ENCODE measurements around the gene CHI3L2.

The CHI3L2 gene

DNA sequence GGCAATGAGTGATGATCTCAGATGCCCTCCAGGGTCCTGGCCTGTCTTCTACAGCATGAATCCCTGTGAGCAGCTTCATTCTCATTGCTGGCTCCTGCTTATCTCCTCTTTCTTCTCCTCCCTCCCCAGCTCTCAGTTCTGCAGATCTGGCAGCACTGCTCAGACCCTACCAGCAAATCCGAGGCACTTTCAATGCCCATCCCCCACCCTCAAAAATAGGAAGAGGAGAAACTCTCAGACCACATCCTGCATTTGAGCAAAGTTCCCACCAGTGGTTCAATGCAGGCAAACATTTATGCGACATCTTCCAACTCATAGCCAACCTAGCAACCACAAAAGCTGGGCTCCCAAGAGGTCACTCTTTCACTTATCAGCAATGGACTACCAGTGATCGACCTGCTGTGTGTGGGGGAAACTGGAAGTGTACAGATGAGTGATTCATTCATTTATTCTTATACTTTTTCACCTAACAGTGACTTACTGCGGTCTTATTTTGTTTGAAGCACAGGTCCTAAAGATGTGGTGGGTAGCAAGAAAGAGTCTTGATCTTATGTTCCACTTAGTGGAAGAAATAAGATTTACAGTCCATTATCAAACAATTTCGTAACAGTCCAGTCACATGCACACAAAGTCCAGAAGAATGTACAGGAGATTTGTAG, 5.8 kb upstream of the CHI3L2 start:
- DNase-seq, result peak; percentile 73

DNA sequence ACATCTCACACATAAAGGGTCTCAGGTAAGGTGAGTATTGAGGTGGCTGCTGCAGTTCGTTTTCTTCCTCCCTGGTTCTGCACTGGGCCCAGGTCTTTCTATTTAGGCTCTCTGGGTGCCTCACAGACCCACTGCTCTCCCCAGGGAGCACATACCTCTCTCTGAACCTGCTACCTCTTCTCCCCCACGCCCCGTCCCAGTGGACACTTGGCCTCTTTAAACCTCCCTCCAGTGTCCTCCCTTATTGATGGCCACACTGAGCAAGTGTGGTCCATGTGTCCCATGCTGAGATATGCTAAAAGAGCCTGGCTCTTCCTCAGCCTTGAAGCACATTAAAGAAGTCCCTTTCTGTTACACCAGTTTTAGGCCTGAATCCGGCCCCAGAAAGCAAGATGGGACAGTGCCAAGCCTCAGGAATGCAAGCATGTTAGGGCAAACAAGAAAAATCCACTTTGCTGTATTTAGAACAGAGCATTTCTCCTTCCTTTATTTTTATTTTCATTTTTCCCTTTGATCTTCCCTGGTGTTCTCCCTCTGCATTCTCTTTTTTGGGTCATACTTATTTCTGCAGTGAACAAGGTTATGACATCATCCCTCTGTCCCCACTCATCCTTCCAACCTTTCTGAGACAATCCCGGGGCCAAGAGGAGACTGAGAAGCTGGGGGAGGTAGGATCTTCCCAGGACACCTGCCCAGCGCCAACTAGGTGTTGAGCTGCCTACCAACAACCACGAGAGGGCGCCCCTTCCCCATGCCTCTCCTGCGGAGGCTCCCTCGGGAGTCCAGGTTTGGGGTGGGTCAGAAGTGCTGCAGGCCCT, 5.0 kb upstream of the CHI3L2 start:
- DNase-seq, result peak; percentile 79

DNA sequence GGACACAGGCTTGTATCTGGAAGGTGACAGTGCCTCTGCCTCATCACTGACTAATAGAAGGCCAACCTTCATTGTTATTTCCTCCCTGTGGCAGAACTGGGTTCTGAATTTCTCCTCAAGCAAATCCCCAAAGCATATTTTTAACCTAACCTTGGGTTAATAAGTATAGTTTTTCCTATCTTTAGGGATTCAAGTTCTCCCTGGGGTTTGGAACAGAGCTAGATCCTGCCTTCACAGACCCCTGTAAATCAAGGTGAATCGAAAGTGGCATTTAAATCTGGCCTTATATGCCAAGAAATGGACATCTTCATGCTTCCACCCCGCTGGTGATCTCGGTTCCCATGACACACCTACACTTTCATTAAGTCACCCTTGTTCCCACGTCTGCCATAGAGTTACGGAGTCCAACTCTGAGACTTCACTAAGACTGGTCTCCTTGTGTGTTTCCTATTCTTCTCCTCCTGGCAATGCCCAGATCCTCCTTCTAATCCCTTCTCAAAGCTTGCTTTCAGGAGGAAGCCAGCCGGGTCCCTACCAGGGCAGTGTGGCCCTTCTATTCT, 4.3 kb upstream of the CHI3L2 start:
- DNase-seq, result no peak

DNA sequence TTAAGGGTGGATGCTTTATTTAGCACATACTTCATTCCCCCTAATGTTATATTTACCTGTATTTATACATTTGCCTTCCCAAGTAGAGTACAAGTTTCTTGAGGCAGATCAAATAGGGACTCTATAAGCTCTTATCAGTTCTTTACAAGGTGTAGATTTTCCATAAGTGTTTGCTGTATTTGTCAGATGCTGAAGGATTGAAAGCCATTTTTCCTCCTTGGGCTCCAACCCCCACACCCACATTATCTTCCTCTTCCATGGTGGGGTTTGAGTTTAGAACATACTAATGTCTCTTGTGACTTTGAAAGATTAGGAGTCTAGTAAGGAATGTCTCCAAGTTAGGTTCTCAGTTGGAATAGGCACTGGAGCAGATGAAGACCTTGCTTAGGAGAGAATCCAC, 2.4 kb upstream of the CHI3L2 start:
- DNase-seq, result no peak

DNA sequence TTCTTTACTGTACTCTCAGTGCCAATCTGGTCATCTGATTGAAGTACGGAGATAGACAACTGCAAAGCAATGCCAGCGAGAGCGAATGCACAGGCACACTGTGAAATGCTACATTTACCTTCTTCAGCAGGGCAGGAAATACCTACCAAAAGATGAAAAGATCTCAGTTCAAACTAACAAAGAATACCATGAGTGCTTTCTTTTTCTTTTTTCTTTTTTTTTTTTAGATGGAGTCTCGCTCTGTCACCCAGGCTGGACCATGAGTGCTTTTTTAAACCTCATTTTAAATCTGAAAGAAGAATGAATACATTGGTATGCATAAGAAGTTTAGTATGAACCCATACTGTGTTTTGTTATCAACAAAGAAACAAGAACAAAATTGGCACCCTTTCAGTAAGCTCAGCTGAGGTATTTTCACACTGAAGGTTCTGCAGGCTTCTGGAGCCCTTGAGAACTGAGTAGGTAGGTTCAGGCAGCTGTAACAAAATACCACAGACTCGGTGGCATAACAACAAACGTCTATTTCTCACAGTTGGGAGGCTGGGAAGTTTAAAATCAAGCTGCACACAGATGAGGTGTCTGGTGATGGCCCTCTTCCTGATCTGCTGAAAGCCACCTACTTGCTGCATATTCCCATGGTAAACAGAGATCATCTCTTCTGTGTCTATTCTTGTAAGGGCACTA, 1.7 kb upstream of the CHI3L2 start:
- peak; percentile 50 for DNase-seq

DNA sequence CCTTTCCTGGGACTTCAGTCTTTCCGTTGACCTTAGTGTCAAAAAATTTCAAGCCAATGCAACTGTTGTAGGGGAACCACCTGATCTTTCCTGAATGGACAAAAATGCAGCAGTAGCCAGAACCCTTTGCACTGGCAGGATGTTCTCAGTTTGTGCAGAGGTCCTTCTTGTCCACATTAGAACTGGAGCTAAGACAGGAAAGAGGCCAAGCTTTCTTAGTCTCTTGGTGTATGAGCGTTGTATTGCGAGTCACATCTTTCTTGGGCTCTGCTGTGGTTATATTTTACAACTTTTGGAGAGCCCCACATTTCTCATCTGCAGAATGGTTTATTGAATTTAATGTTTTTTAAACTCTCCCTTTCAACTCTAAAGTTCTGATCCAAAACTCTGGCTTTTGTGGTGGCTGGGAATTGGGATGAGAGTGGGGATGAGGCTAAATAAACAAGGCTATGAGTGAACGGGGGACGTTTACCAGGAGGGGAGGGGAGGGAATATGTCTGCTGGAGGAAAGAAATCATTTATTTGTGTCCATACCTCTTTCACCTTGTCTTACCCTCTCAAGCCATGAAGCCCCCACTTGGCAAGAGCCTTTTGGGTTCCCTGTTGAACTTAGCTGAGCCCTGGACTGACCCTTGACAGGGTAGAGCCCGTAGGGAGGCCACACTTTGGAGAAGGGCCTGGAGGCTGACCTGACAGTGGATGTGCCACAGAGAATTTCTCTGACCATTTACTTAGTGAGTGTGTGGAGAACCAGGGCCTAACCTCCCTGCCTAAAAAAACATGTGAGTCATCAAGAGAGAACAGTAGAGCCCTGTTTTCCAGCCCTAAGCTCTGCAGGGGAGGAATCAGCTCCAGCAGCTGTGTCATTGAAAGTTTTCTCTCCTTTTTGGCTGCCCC, 586 bp downstream of the CHI3L2 start:
- DNase-seq, result no peak

DNA sequence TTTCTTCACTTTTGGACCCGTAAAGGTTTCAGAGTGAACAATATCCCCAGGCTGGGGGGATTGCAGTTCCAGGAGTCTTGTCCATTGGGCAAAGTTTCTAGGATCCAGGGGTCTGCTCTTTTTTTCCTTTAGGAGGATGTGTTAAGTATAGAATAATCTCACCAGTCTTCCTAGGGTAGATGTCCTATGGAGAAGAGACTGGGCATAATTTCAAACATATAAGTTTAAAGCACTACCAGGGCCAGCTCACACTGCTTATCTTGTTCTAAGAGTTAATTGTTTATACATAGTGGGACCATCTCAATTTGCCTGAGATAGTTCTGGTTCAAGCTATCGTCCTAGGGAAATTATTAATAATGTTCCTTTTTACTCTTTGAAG, 1.2 kb downstream of the CHI3L2 start:
- DNase-seq, result no peak

DNA sequence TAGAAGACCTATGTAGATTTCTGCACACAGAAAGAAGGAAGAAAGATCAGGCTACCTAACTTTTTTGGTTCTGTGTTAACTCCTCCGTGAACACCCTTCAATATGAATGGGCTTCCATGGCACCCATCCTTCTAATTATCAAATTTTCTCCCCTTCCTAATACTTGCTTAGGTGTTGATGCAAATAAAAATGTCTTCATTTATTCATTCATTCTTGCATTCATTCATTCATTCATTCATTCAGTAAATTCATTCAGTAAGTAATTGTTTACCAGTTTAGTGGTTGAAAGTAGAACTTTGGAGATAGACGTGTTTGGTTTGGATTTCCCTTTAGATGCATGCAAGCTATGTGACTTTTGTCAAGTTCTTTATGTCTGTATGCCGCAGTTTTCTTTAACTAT, 4.6 kb downstream of the CHI3L2 start:
- DNase-seq, result no peak

DNA sequence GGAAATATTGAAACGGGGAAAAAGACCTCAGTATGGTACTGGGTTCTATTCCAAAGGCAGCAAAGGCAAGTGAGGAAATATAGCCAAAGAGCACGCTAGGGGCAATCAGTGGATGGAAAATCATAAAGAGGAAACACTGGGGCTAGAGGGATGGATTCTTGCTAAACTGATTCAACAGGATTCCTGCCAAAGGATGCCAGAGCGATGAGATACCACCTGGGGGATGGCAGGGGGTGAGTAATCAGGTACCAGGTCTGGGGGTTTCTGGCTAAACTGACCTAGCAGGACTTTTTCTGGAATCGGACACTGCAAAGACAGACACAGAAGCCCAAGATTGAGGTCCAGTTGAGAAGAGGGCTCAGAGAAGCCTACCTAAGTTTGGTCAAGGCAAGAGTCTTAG, 6.7 kb downstream of the CHI3L2 start:
- DNase-seq, result no peak

DNA sequence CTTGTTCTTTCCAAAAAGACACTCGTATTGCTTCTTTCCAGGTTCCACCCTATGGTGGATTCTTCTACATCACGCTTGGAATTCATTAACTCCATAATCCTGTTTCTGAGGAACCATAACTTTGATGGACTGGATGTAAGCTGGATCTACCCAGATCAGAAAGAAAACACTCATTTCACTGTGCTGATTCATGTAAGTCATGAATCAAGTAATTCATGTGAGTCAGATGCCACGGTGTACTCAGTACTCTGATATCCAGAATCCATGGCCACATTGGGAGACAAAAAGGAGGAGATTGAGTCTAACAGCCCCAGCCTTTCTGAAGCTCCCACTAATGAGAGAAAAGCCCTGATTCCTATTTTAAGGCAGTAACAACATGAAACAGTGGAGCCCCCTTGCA, 7.4 kb downstream of the CHI3L2 start:
- DNase-seq, result no peak

DNA sequence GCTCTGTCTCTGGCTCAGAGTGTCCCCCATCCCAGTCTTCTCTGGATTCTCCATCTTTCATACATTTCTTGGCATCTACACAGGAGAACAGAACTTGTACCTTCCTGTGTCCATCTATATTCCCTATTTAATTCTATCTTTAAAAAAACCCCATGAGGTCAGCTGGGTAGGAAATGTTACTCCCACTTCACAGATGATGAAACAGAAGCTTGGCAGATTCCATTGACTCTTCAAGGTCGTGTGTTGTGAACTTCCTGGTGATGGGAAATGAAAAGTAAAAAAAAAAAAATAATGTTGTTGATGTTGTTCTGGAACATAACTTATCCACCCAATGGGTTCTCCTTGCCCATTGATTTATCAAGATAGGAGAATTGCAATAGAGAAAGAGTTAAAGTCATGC, 8.9 kb downstream of the CHI3L2 start:
- no peak for DNase-seq

DNA sequence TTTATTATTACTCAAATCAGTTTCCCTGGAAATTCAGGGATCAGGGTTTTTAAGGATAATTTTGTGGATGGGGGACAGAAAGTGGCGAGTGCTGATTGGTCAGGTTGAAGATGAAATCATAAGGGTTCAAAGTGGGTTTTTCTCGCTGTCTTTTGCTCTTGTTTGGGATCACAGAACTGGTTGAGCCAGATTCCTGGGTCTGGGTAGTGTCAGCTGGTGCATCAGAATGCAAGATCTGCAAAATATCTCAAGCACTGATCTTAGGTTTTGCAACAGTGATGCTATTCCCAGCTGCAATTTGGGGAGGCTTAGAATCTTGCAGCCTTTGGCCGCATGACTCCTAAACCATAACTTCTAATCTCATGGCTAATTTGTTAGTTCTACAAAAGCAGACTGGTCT, 9.3 kb downstream of the CHI3L2 start:
- no peak for DNase-seq

DNA sequence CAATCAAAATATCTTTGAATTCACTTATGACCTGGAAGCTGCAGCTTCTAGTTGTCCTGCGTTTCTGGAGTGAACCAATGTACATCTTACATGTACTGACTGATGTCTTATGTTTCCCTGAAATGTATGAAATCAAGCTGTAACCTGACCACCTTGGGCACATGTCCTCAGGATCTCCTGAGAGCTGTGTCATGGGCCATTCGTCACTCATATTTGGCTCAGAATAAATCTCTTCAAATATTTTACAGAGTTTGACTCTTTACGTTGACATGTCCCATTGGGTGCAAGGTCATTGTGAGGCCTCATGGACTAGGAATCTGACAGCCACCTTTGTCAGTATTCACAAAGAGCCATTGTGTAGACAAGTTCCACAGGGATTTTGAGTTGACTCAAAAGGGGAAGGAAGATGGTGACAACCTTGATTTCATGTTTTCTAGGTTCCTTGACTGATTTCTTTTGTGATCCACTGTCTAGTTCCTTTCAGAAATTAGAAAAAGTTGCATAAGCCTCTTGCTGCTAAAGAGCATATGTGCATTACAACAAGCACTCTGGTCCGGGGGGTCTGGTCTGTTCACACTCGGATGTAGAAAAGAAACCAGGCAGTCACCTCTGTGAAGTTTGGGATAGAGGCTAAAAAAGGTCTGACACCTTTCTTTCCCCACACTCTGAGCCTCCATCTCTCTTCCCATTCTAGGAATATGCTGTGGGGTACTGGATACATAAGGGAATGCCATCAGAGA, 10.7 kb downstream of the CHI3L2 start:
- DNase-seq, result no peak

DNA sequence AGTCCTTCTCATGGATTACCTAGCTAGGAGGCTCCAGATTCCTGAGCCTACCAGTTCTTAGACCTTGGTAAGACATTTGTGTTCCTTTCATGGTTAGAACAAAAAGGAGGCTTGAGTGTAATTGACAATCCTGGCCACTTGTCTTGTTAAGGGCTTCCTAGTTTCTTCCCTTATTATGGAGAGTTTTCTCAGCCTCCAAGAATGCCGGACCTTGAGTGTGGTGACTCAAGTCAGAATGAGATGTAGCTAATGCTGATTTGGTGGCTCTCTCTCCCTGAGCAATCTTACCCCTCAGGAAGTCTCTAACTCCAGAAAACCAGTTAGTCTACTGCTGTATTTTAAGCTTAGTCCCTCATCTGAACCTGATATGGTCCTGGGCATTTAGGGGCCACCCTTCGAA, 14.3 kb downstream of the CHI3L2 start:
- no peak for DNase-seq

DNA sequence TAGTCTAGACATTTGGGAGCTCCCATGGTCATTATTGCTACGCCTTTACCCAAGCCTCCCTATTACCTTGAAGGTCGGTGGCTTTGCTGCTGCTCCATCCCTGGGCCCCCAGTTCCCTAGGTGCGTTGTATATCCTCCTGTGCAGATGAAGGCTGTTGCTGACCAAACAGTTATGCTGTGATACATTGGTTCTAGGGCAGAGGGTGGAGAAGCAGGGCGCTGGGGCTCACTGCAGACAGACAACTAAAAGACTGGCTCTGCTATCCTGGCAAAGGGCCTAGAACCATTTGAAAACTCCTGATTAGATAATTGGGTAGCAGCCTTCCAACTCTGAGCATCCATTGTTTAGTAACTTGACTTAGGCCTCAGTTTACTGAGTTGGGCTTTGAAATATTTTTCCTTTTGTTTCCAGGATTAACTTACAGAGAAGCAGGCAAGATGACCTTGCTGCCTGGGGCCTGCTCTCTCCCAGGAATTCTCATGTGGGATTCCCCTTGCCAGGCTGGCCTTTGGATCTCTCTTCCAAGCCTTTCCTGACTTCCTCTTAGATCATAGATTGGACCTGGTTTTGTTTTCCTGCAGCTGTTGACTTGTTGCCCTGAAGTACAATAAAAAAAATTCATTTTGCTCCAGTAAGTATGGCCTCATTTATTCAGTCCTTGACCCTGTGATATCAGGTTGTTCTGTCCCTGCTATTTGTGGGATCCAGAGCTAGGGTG, 15.5 kb downstream of the CHI3L2 start:
- DNase-seq, result no peak

DNA sequence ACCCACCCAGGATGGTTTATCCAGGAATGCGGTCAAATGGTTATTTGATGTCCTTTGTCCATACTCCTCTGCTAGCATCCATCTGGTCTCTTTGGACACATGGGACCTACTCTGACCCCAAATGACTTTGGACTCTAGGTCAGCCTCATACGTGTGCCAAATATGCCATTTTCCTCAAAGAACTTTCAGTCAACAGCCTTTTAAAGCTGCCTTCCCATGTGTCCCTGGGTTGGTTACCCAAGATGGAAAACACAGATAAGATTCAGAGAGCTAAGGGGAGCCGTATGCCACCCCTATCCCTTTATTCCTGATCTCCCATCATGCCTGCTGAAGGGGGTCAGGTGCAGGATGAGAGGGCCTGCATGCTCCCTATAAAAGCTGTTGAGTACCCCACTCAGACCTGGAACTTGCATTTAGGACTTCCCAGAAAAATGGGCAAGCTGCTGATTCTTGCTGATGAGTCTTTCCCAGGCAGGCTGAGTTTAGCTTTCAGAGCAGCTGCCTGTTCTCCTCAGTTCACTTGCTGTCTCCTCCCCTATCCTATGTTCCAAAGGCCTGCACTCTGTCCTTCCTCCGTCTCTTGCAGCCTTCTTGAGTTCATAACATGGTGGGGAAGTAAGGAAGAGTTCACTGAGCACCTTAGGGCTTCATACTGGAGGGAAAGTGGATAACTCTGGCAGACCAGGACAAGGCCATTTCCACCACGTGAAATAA, 19.8 kb downstream of the CHI3L2 start:
- DNase-seq, result no peak

DNA sequence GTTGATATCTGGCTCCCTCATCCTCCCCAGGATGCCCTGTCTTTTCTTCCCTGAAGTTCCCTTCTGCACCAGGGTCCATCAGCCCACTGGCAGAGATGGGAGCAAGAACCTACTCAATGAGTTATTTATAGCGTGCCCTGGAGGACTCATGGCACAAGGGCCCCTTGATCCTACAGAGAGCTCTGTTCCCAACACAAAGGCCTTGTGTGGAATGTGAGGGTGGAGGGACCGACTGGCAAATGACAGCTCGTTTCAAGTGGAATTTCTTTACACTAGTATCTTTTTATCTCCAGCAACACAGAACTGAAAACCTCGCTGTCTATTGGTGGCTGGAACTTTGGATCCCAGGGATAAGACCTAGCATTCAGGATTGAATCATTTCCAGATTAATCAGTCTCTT, 22.4 kb downstream of the CHI3L2 start:
- DNase-seq, result no peak

DNA sequence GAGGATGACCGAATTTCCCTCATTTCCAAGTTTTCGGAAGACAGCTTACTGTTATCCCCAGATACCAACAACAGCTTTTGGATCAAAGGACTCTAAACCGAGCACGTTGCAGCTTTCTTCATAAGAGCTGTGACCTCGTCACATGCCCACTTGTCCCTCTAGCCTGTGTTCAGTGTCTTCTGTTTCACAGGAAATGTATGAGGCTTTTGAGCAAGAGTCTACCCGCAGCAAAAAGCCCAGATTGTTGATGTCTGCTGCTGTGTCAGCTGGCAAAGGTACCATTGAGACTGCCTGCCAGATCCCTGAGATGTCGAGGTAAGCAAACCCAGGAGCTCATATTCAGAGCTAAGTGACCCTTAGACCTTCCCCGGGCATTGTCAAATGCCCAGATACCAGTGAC, 24.1 kb downstream of the CHI3L2 start:
- DNase-seq, result peak; percentile 9

DNA sequence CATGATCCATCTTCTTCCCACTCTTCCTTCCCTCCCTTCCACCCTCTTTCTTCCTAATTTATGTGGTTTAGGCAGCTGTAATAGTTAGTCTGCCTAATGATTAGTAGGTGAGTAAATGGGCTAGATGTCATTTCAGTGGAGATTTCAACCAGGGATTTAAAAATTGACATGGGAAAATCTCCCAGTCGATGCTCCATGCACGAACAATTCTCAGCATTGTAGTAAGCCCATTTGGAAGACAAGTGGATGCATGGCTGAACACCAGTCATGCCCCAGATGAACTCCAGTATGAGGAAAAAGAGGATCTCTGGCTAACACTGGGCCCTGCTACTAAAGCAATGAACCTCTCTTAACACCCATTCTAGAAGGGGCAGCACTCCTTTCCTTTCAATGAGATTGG, 25.3 kb downstream of the CHI3L2 start:
- no peak for DNase-seq

DNA sequence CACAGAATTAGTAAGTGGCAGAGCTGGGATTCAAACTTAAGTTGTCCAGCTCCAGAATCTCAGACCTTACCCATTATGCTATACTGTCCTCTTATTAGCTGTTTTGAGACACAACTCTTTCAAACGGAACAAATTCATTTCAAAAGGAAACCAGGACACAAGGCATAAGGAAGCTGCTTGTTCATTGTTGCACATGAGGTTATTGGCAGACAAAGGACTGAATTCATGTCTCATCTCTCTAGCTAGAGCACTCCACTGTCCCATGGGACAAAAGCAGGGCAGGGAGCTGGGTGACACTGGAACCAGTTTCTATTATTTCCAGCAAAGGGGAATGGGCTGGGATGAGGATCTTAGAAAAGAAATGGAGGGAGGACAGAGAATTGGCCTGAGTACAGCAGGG, 26.4 kb downstream of the CHI3L2 start:
- DNase-seq, result no peak

All from CD4-positive, alpha-beta T cell treated with Interleukin-10 for 1 hour (primary cell).